Measurements from ENCODE around the gene ADIPOQ. TPM values are rescaled to one million over a fixed set of nuclear protein-coding genes. Genes with fewer than 3 reads are reported as not detected.
"Not testable (repeated sequence)": the region's sequence is repeated elsewhere in the genome, so short reads cannot be mapped to it uniquely, and the experiment has no call there.

The ADIPOQ gene
- total RNA-seq, 1 experiment from 2014 or later: not detected

DNA sequence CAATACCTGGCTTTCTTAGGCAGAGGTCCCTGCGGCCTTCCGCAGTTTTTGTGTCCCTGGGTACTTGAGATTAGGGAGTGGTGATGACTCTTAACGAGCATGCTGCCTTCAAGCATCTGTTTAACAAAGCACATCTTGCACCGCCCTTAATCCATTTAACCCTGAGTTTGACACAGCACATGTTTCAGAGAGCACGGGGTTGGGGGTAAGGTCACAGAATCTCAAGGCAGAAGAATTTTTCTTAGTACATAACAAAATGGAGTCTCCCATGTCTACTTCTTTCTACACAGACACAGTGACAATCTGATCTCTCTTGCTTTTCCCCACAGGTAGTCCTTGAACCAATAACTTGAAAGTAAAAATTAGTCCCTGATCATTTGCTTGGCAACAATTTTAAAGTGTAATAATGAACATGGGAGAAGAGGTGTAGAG is 45.0 kb downstream of the ADIPOQ start:
- not testable (repeated sequence) for H3K27ac ChIP-seq; H3K9me3 ChIP-seq (replicated peaks); H3K36me3 ChIP-seq; H3K27me3 ChIP-seq (replicated peaks); DNase-seq (ENCODE audit: low read depth in 1 of 2, low spot score in 2 of 2); H3K4me3 ChIP-seq
- peaks cover 13% of the 10 kb centered on the region for H3K4me1 ChIP-seq (replicated peaks)

DNA sequence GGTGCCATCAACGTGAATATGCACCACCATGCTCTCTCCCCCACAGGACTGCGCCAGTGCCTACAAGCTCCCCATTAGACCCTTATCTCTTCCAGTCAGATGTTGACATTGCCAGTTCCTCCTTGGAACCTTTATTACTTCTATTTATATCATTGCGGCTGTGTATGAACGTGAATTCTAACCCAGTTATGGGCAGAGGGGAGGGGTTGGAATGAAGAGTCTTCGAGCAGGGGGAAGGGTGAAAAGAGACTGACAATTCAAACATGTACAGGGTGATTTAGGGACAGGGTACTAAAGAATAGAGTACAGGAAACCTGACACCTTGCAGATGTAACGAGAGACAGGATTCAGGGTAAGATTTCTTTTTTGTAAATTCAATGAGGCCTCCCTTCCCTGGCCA is 46.1 kb downstream of the ADIPOQ start:
- Histone ChIP-seq H3K4me1 (replicated peaks) (peaks cover 4% of the 10 kb centered on the region), H3K27ac (no peak overlapping the region), H3K27me3 (replicated peaks) (no peaks in the 10 kb centered on the region; the same call in 1 of the 2 replicates), H3K9me3 (replicated peaks) (no peaks in the 10 kb centered on the region), H3K4me3 (no peak overlapping the region), H3K36me3 (no peaks in the 10 kb centered on the region)
- no peak for DNase-seq (ENCODE audit: low read depth in 1 of 2, low spot score in 2 of 2)

- H3K27ac ChIP-seq; H3K36me3 ChIP-seq; H3K4me3 ChIP-seq; DNase-seq (ENCODE audit: low read depth in 1 of 2, low spot score in 2 of 2); H3K4me1 ChIP-seq (replicated peaks); H3K9me3 ChIP-seq (replicated peaks); H3K27me3 ChIP-seq (replicated peaks): not testable (repeated sequence)
Measured at GRCh38 chr3:186889698-186890097, 47.2 kb downstream of the ADIPOQ start.

DNA sequence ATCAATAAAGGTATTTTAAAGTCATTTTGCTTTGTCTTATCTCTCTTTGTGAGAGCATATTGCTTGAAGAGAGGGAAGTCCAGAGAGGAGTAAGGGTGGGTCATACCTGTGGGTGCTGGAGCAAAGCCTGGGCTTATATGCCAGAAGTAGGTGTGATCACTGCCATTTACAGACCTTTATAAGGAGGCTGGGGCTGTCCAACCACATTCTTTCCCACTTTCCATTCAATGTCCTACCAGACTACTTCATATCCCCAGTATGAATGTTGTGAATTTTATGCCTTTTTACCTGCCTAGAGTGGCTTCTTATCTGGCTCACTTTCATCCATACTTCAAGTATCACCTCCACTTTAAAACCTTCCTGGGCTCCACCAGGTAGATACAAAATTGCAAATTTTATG is 48.4 kb downstream of the ADIPOQ start:
- no peaks in the 10 kb centered on the region for H3K4me1 ChIP-seq (replicated peaks)
- H3K36me3 ChIP-seq: no peaks in the 10 kb centered on the region
- H3K27ac ChIP-seq: no peak overlapping the region
- DNase-seq (ENCODE audit: low read depth in 1 of 2, low spot score in 2 of 2): no peak
- H3K9me3 ChIP-seq (replicated peaks): no peaks in the 10 kb centered on the region
- no peaks in the 10 kb centered on the region; the same call in 1 of the 2 replicates for H3K27me3 ChIP-seq (replicated peaks)
- H3K4me3 ChIP-seq: no peak overlapping the region

GRCh38 chr3:186893071-186893470 is 50.6 kb downstream of the ADIPOQ start:
- not testable (repeated sequence) for H3K27me3 ChIP-seq (replicated peaks); H3K4me3 ChIP-seq; H3K27ac ChIP-seq; H3K9me3 ChIP-seq (replicated peaks); H3K4me1 ChIP-seq (replicated peaks); H3K36me3 ChIP-seq; DNase-seq (ENCODE audit: low read depth in 1 of 2, low spot score in 2 of 2)

GRCh38 chr3:186895406-186895805 is 52.9 kb downstream of the ADIPOQ start:
- no peak for DNase-seq (ENCODE audit: low read depth in 1 of 2, low spot score in 2 of 2)
- Histone ChIP-seq H3K9me3 (replicated peaks) (no peaks in the 10 kb centered on the region), H3K4me3 (no peak overlapping the region), H3K27me3 (replicated peaks) (no peaks in the 10 kb centered on the region), H3K27ac (no peak overlapping the region), H3K4me1 (replicated peaks) (no peaks in the 10 kb centered on the region), H3K36me3 (no peaks in the 10 kb centered on the region)

GRCh38 chr3:186896006-186896405 is 53.5 kb downstream of the ADIPOQ start:
- no peak for DNase-seq (ENCODE audit: low read depth in 1 of 2, low spot score in 2 of 2)
- no peaks in the 10 kb centered on the region for H3K9me3 ChIP-seq (replicated peaks)
- H3K4me1 ChIP-seq (replicated peaks): 0 out of 2 replicates have a peak, but pooled peaks cover 3% of the 10 kb centered on the region
- H3K27ac ChIP-seq: no peak overlapping the region
- H3K4me3 ChIP-seq: no peak overlapping the region
- no peaks in the 10 kb centered on the region for H3K27me3 ChIP-seq (replicated peaks)
- no peaks in the 10 kb centered on the region for H3K36me3 ChIP-seq

DNA sequence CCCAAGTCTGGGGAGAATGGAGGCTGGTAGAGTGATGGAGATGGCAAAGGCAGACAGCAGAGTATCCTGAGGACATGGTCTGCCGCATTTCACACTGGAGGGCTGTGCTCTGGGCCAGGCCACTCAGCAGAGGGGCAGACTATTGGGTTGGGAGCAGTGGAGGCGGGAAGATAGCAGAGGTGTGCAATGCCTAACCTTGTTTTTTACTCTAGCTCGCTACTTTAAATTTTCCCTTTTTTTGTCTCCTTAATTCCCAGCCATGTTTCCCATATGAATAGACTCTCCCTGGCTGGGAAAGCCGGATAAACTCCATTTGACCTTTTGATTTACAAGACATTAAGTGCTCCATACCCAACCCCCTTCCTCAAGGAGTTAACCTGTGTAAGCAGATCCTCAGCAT is 54.4 kb downstream of the ADIPOQ start:
- Histone ChIP-seq H3K4me3 (no peak overlapping the region), H3K27ac (no peak overlapping the region), H3K27me3 (replicated peaks) (no peaks in the 10 kb centered on the region), H3K4me1 (replicated peaks) (peaks cover 7% of the 10 kb centered on the region; the same call in 1 of the 2 replicates), H3K36me3 (no peaks in the 10 kb centered on the region), H3K9me3 (replicated peaks) (no peaks in the 10 kb centered on the region)
- DNase-seq (ENCODE audit: low read depth in 1 of 2, low spot score in 2 of 2): no peak

DNA sequence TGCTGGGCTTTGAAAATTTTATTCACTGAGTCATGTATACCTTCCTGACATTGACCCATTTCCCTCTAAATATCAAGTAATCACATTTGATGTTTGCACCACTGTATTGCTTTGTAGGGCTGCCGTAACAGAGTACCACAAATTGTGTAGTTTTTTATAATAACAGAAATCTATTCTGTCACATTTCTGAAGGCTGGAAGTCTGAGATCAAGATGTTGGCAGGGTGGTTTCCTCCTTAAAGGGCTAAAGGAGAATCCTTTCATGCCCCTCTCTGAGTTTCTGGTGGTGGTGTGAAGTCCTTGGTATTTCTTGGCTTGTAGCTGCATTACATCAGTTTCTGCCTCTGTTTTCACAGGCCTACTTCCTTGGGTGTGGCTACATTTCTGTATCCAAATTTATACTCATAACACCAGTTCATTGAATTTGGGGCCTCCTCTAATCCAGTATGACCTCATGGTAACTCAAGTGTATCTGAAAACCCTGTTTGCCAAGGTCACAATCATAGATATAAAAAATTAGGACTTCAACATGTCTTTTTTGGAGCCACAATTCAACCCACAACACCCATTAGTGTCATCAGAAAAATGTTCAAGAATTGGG is 58.7 kb downstream of the ADIPOQ start:
- Histone ChIP-seq H3K4me3 (no peak overlapping the region), H3K4me1 (replicated peaks) (peaks cover 10% of the 10 kb centered on the region; the same call in 1 of the 2 replicates), H3K9me3 (replicated peaks) (no peaks in the 10 kb centered on the region), H3K27ac (no peak overlapping the region), H3K36me3 (no peaks in the 10 kb centered on the region), H3K27me3 (replicated peaks) (no peaks in the 10 kb centered on the region)
- DNase-seq (ENCODE audit: low read depth in 1 of 2, low spot score in 2 of 2): no peak

DNA sequence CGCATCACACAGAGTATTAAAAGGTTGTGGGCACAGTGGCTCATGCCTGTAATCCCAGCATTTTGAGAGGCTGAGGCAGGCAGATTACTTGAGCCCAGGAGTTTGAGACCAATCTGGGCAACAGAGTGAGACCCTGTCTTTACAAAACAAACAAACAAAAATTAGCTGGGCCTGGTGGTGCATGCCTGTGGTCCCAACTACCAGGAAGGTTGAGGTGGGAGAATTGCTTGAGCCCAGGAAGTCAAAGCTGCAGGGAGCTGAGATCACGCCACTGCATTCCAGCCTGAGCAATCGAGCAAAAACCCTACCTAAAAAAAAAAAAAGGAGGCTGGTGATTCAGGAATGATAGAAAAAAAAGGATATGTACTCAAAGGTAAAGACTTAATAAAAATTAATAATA is 59.6 kb downstream of the ADIPOQ start:
- Histone ChIP-seq H3K36me3 (no peaks in the 10 kb centered on the region), H3K4me3 (no peak overlapping the region), H3K27me3 (replicated peaks) (no peaks in the 10 kb centered on the region), H3K4me1 (replicated peaks) (peaks cover 10% of the 10 kb centered on the region; the same call in 1 of the 2 replicates), H3K27ac (no peak overlapping the region; the same call in 1 of the 2 replicates), H3K9me3 (replicated peaks) (no peaks in the 10 kb centered on the region)
- DNase-seq (ENCODE audit: low read depth in 1 of 2, low spot score in 2 of 2): peak in 1 of 2 experiments; percentile 33

DNA sequence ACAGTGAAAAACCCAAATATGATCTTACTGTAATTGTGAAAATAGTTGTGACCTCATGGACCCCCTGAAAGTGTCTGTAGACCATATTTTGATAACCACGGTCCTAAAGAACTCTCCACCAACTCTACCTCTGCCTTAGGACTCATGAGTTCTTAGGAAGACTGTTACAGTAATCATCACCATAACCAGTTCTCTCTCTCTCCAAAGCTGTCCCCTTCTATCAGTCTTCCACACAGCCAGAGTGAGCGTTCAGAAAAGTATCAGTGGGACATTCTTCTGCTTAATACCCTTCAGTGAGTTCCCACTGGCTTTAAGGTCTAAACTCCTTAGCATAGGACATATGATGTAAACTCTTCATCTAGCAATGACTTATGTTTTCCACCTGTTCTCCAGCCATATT is 60.2 kb downstream of the ADIPOQ start:
- peaks cover 10% of the 10 kb centered on the region; the same call in 1 of the 2 replicates for H3K4me1 ChIP-seq (replicated peaks)
- H3K27me3 ChIP-seq (replicated peaks): no peaks in the 10 kb centered on the region
- H3K36me3 ChIP-seq: no peaks in the 10 kb centered on the region
- no peaks in the 10 kb centered on the region for H3K9me3 ChIP-seq (replicated peaks)
- DNase-seq (ENCODE audit: low read depth in 1 of 2, low spot score in 2 of 2): no peak
- H3K27ac ChIP-seq: no peak overlapping the region
- H3K4me3 ChIP-seq: no peak overlapping the region

DNA sequence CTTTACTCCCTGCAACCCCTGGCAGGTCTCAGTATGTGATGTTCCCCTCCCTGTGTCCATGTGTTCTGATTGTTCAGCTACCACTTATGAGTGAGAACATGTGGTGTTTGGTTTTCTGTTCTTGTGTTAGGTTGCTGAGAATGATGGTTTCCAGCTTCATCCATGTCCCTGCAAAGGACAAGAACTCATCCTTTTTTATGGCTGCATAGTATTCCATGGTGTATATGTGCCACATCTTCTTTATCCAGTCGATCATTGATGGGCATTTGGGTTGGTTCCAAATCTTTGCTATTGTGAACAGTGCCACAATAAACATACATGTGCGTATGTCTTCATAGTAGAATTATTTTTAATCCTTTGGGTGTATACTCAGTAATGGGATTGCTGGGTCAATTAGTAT is 61.2 kb downstream of the ADIPOQ start:
- H3K27me3 ChIP-seq (replicated peaks); H3K9me3 ChIP-seq (replicated peaks); DNase-seq (ENCODE audit: low read depth in 1 of 2, low spot score in 2 of 2): not testable (repeated sequence)

GRCh38 chr3:186907075-186907474 is 64.6 kb downstream of the ADIPOQ start:
- H3K4me1 ChIP-seq (replicated peaks): not testable (repeated sequence)

More for the DNA sequence above, 61.2 kb downstream of the ADIPOQ start:
- H3K4me1 ChIP-seq (replicated peaks); H3K36me3 ChIP-seq; H3K27ac ChIP-seq; H3K4me3 ChIP-seq: not testable (repeated sequence)

More at GRCh38 chr3:186907075-186907474, 64.6 kb downstream of the ADIPOQ start:
- not testable (repeated sequence) for H3K27me3 ChIP-seq (replicated peaks); H3K9me3 ChIP-seq (replicated peaks); H3K36me3 ChIP-seq; H3K4me3 ChIP-seq; H3K27ac ChIP-seq; DNase-seq (ENCODE audit: low read depth in 1 of 2, low spot score in 2 of 2)
